ENCODE results near the gene CNTNAP2.

Gene CNTNAP2

DNA sequence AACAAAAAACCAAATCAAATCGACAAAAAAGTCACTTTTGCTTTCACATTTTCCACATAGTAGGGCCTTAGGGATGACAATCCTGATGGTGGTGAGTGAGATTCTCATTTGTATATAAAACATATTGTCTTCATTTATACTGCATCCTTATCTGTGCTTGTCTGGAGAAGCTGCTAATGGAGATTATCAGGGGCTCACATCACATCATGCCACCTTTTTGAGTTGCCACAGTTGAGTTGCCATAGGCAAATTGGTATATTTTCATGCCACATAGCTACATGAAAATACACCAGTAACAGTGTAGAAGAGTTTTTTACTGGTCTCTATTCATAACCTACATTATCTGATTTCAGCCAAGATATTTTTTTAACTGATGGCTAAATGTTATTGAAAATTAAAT is 85.3 kb downstream of the CNTNAP2 start:
- Histone ChIP-seq H3K36me3 (ENCODE audit: insufficient read depth) (no peaks in the 10 kb centered on the region), H3K4me2 (no peak overlapping the region), H3K4me3 (IDR thresholded peaks at IDR 0.05; ENCODE audit: insufficient read depth, low read depth, low read length) (no peak overlapping the region), H3K4me1 (ENCODE audit: low read depth, poor library complexity, severe bottlenecking) (no peaks in the 10 kb centered on the region), H4K20me1 (ENCODE audit: insufficient read depth) (no peaks in the 10 kb centered on the region), H3K27ac (no peak overlapping the region), H2AFZ (ENCODE audit: low read depth) (no peak overlapping the region), H3K27me3 (ENCODE audit: insufficient read depth, low read depth) (no peaks in the 10 kb centered on the region), H3K79me2 (ENCODE audit: insufficient read depth, low read depth) (no peaks in the 10 kb centered on the region), H3K9ac (no peak overlapping the region)
- TF ChIP-seq, protein P1, sequence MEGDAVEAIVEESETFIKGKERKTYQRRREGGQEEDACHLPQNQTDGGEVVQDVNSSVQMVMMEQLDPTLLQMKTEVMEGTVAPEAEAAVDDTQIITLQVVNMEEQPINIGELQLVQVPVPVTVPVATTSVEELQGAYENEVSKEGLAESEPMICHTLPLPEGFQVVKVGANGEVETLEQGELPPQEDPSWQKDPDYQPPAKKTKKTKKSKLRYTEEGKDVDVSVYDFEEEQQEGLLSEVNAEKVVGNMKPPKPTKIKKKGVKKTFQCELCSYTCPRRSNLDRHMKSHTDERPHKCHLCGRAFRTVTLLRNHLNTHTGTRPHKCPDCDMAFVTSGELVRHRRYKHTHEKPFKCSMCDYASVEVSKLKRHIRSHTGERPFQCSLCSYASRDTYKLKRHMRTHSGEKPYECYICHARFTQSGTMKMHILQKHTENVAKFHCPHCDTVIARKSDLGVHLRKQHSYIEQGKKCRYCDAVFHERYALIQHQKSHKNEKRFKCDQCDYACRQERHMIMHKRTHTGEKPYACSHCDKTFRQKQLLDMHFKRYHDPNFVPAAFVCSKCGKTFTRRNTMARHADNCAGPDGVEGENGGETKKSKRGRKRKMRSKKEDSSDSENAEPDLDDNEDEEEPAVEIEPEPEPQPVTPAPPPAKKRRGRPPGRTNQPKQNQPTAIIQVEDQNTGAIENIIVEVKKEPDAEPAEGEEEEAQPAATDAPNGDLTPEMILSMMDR (conservative IDR thresholded peaks at IDR 0.05; ENCODE audit: low read depth, low read length): no peak

DNA sequence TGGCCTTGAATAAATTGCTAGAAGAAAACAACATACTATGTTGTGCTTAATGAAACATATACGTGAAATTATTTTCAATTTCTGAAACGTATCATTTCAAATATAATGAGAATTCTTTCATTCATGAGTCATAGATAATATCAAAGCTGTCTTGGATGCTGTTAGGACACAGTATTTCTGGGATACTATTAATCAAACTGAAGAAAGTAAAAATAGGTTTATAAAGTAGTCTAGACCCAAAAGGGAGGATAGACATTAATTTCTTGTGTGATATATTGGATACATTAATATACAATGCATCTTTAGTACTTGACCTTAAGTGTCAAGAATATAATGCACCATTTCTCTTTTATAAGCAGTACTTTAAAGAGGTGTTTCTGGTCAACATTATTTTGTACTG is 89.7 kb downstream of the CNTNAP2 start:
- TF ChIP-seq, protein P1 (conservative IDR thresholded peaks at IDR 0.05; ENCODE audit: low read depth, low read length): no peak
- H3K9ac ChIP-seq: no peak overlapping the region
- H3K4me2 ChIP-seq: no peak overlapping the region
- H3K4me1 ChIP-seq (ENCODE audit: low read depth, poor library complexity, severe bottlenecking): no peaks in the 10 kb centered on the region
- H3K27me3 ChIP-seq (ENCODE audit: insufficient read depth, low read depth): no peaks in the 10 kb centered on the region
- no peaks in the 10 kb centered on the region for H4K20me1 ChIP-seq (ENCODE audit: insufficient read depth)
- H3K79me2 ChIP-seq (ENCODE audit: insufficient read depth, low read depth): no peaks in the 10 kb centered on the region
- no peak overlapping the region for H3K4me3 ChIP-seq (IDR thresholded peaks at IDR 0.05; ENCODE audit: insufficient read depth, low read depth, low read length)
- H2AFZ ChIP-seq (ENCODE audit: low read depth): no peak overlapping the region
- no peaks in the 10 kb centered on the region for H3K36me3 ChIP-seq (ENCODE audit: insufficient read depth)
- no peak overlapping the region for H3K27ac ChIP-seq

DNA sequence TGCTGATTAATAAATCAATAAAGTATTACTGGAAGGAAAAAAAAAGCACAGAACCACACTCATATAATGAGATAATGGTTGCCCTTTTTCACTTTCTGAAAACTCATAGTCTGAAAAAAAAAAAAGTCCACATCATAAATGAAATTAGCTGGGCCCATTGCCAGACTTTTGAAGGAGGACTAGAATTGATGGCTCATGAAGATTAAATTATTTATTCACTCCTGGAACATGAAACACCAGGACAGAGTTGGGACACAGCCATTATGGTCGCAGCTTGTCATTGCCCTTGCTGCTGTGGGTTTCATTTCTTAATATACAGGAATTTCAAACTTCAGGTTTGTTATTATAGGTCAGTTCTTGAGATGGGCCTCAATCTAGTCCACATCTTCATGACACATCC is 91.9 kb downstream of the CNTNAP2 start:
- H3K9ac ChIP-seq: no peak overlapping the region

DNA sequence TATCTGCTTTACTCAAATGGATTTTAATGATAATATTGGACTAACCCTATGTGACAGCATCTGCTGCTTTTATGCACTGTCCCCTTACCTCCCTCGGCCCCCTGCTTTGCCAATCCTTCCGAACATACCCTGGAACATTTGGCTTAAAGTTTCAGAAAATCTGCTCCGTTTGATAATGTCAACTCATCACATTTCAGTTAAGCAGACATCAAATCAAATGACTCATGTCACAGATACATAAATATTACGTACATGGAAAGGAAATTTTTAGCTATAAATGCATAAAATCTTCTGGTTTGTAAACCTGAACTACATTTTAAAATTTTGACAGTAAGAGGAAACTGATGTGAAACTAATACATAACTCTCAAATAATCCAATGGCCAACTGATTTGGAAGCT is 98.2 kb downstream of the CNTNAP2 start:
- H2AFZ ChIP-seq (ENCODE audit: low read depth): no peak overlapping the region
- TF ChIP-seq, protein P1 (conservative IDR thresholded peaks at IDR 0.05; ENCODE audit: low read depth, low read length): no peak

More for the DNA sequence above, 91.9 kb downstream of the CNTNAP2 start:
- Histone ChIP-seq H3K4me2 (no peak overlapping the region), H3K79me2 (ENCODE audit: insufficient read depth, low read depth) (no peaks in the 10 kb centered on the region), H3K27ac (no peak overlapping the region), H3K4me3 (IDR thresholded peaks at IDR 0.05; ENCODE audit: insufficient read depth, low read depth, low read length) (no peak overlapping the region), H3K36me3 (ENCODE audit: insufficient read depth) (no peaks in the 10 kb centered on the region), H4K20me1 (ENCODE audit: insufficient read depth) (no peaks in the 10 kb centered on the region), H3K4me1 (ENCODE audit: low read depth, poor library complexity, severe bottlenecking) (no peaks in the 10 kb centered on the region), H3K27me3 (ENCODE audit: insufficient read depth, low read depth) (no peaks in the 10 kb centered on the region), H2AFZ (ENCODE audit: low read depth) (no peak overlapping the region)
- TF ChIP-seq, protein P1 (conservative IDR thresholded peaks at IDR 0.05; ENCODE audit: low read depth, low read length): no peak

More for the DNA sequence above, 98.2 kb downstream of the CNTNAP2 start:
- Histone ChIP-seq H3K27ac (no peak overlapping the region), H3K4me2 (no peak overlapping the region), H3K36me3 (ENCODE audit: insufficient read depth) (no peaks in the 10 kb centered on the region), H3K79me2 (ENCODE audit: insufficient read depth, low read depth) (no peaks in the 10 kb centered on the region), H3K4me1 (ENCODE audit: low read depth, poor library complexity, severe bottlenecking) (no peaks in the 10 kb centered on the region), H3K4me3 (IDR thresholded peaks at IDR 0.05; ENCODE audit: insufficient read depth, low read depth, low read length) (no peak overlapping the region), H3K9ac (no peak overlapping the region), H3K27me3 (ENCODE audit: insufficient read depth, low read depth) (no peaks in the 10 kb centered on the region), H4K20me1 (ENCODE audit: insufficient read depth) (no peaks in the 10 kb centered on the region)

Data from KMS-11 (cell line).